ENCODE measurements around the gene NGEF. TPM values are rescaled to one million over a fixed set of nuclear protein-coding genes. Genes with fewer than 3 reads are reported as not detected.

Gene NGEF
- total RNA-seq, 1 donor from 2014 or later = 0.16 TPM

DNA sequence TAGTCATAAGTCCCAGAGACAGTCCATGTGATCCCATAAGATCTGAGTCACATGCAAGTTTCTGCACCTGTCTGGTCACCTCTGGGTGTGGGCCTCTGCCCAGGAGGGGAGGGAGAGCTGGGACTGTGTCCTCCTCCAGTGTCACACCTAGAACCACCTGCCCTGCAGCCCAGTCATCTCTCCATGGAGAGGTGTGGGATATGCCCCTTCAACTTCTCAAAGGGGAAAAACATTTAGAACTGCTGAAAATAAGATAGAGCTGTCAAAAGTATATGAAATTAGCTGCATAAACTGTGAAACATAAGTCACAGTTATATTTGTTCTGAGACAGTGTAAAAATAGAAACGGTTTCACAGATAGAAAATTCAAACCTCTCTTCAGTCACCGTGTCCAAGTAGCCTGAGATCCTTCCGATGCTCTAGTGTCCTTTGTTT, 55.4 kb downstream of the NGEF start:
- no peaks in the 10 kb centered on the region for H3K4me1 ChIP-seq
- H3K4me3 ChIP-seq = no peak overlapping the region
- H3K27ac ChIP-seq (replicated peaks) = no peak overlapping the region
- H3K27me3 ChIP-seq (ENCODE audit: low read depth) = peaks cover 52% of the 10 kb centered on the region
- no peaks in the 10 kb centered on the region for H3K36me3 ChIP-seq
- intact Hi-C loops (cut with micrococcal nuclease) = no loop called here
- H3K9me3 ChIP-seq (replicated peaks) = peaks cover 13% of the 10 kb centered on the region
- TF ChIP-seq, protein P1, sequence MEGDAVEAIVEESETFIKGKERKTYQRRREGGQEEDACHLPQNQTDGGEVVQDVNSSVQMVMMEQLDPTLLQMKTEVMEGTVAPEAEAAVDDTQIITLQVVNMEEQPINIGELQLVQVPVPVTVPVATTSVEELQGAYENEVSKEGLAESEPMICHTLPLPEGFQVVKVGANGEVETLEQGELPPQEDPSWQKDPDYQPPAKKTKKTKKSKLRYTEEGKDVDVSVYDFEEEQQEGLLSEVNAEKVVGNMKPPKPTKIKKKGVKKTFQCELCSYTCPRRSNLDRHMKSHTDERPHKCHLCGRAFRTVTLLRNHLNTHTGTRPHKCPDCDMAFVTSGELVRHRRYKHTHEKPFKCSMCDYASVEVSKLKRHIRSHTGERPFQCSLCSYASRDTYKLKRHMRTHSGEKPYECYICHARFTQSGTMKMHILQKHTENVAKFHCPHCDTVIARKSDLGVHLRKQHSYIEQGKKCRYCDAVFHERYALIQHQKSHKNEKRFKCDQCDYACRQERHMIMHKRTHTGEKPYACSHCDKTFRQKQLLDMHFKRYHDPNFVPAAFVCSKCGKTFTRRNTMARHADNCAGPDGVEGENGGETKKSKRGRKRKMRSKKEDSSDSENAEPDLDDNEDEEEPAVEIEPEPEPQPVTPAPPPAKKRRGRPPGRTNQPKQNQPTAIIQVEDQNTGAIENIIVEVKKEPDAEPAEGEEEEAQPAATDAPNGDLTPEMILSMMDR (IDR thresholded peaks at IDR 0.05; ENCODE audit: borderline replicate concordance) = no peak
- DNase-seq = no peak

DNA sequence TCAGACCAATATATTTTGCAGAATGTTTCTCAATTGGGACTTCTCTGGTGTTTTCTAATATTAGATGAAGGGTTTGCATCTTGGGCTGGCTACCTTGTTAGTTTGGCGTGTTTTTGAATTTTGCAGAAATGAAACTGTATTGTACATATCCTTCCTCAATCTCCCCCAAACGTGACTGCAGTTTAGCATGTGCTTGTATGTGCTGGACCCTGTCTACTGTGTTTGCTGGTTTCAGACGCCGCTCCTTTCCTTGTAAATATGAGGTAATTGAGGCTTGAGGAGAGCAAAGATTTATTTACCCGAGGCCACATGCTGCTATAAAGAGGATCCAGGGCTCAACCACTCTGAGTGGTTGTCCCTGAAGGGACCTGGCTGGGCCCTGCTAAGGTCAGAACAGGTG, 57.2 kb downstream of the NGEF start:
- no peak for DNase-seq
- TF ChIP-seq, protein P1 (IDR thresholded peaks at IDR 0.05; ENCODE audit: borderline replicate concordance) = no peak
- intact Hi-C loops (cut with micrococcal nuclease) = no loop called here

DNA sequence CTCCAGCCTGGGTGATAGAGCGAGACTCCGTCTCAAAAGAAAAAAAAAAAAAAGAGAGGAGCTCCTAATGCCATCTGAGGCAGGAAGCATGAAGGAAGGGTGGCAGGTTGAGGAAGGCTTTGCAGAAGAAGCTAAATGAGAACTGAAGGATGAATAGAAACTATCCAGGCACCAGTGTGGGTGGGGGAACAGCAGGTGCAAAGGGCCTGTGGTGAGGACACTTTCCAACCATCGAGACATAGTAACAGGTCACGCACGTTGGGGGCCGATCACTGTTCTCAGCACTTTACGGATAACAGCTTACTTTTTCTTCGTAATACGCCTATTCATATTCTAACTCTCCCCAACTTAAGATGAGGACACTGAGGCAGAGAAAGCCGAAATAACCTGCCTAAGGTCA, 58.4 kb downstream of the NGEF start:
- H3K4me3 ChIP-seq = no peak overlapping the region
- intact Hi-C loops (cut with micrococcal nuclease) = no loop called here
- TF ChIP-seq, protein P1 (IDR thresholded peaks at IDR 0.05; ENCODE audit: borderline replicate concordance) = no peak
- no peaks in the 10 kb centered on the region for H3K9me3 ChIP-seq (replicated peaks)
- H3K27me3 ChIP-seq (ENCODE audit: low read depth) = peaks cover 61% of the 10 kb centered on the region
- no peaks in the 10 kb centered on the region for H3K36me3 ChIP-seq
- no peak for DNase-seq
- no peak overlapping the region for H3K27ac ChIP-seq (replicated peaks)
- no peaks in the 10 kb centered on the region for H3K4me1 ChIP-seq

More for the DNA sequence above, 57.2 kb downstream of the NGEF start:
- no peak overlapping the region for H3K27ac ChIP-seq (replicated peaks)
- no peaks in the 10 kb centered on the region for H3K9me3 ChIP-seq (replicated peaks)
- peaks cover 62% of the 10 kb centered on the region for H3K27me3 ChIP-seq (ENCODE audit: low read depth)
- H3K36me3 ChIP-seq = no peaks in the 10 kb centered on the region
- H3K4me3 ChIP-seq = no peak overlapping the region
- no peaks in the 10 kb centered on the region for H3K4me1 ChIP-seq

DNA sequence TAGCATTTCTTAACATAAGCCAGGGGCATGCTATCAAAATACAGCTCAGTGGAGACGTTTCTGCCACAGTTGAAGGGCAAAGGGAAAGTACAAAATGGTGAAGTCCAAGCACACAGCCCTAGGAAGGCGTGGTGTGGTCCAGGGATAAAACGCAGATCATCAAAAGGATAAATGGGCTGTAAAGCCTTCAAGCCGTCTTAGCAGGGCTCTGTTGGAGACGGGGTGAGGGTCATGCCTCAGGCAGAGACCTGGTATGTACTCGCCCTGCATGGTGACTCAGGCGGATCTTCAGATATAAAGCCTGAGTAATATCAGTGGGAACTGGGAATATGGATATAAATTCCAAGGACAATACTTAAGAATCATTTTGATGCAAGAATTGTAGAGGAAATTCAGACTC, 61.2 kb downstream of the NGEF start:
- intact Hi-C loops (cut with micrococcal nuclease) = no loop called here

DNA sequence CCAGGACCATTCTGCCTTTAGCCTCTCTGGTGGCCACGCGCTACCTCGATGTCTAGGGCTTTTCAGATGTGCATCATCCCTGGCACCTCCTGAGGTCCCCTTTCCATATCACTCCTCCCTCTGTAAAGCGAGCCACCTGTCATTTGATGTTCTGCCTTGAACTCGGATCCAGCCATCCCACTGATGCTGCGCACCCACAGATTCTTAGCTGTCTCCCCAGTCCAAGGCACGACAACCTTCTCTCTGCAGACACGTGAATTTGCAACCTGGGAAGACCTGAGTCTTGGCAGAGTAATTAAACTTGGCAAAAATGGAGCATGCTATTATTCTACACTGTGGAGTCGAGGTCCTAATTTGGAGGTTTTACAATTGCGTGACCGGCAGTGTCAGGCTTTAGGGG, 61.9 kb downstream of the NGEF start:
- Histone ChIP-seq H3K27ac (replicated peaks) (no peak overlapping the region), H3K4me3 (no peak overlapping the region), H3K36me3 (no peaks in the 10 kb centered on the region), H3K9me3 (replicated peaks) (no peaks in the 10 kb centered on the region), H3K4me1 (no peaks in the 10 kb centered on the region), H3K27me3 (ENCODE audit: low read depth) (peaks cover 55% of the 10 kb centered on the region)
- no peak for DNase-seq
- intact Hi-C loops (cut with micrococcal nuclease) = no loop called here
- TF ChIP-seq, protein P1 (IDR thresholded peaks at IDR 0.05; ENCODE audit: borderline replicate concordance) = no peak

More for the DNA sequence above, 61.2 kb downstream of the NGEF start:
- TF ChIP-seq, protein P1 (IDR thresholded peaks at IDR 0.05; ENCODE audit: borderline replicate concordance) = no peak
- DNase-seq = no peak
- H3K9me3 ChIP-seq (replicated peaks) = no peaks in the 10 kb centered on the region
- H3K27me3 ChIP-seq (ENCODE audit: low read depth) = peaks cover 55% of the 10 kb centered on the region
- H3K36me3 ChIP-seq = no peaks in the 10 kb centered on the region
- H3K4me3 ChIP-seq = no peak overlapping the region
- no peak overlapping the region for H3K27ac ChIP-seq (replicated peaks)
- H3K4me1 ChIP-seq = no peaks in the 10 kb centered on the region

DNA sequence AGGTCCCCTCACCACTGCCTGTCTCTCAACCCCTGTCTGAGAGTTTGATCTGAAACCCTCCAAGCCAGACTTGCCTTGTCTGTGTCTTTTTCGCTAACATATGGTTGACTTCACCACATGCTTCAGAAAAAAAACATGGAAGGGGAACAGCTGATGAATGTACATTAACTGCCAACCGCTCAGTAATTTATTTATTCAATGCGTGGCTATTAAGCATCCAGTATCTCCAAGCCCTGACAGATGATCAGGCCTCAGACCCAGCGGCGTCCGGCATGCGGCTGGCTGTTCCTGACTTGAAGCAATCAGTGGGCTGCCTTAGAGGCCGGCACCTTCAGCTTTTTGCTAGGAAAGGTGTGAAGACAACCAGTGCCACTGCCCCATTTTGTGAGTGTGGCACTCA, 62.3 kb downstream of the NGEF start:
- TF ChIP-seq, protein P1 (IDR thresholded peaks at IDR 0.05; ENCODE audit: borderline replicate concordance) = no peak
- H3K4me1 ChIP-seq = no peaks in the 10 kb centered on the region
- intact Hi-C loops (cut with micrococcal nuclease) = no loop called here
- no peak overlapping the region for H3K27ac ChIP-seq (replicated peaks)
- no peaks in the 10 kb centered on the region for H3K36me3 ChIP-seq
- no peak for DNase-seq
- no peak overlapping the region for H3K4me3 ChIP-seq
- H3K27me3 ChIP-seq (ENCODE audit: low read depth) = peaks cover 55% of the 10 kb centered on the region
- no peaks in the 10 kb centered on the region for H3K9me3 ChIP-seq (replicated peaks)

All from left ventricle myocardium inferior (tissue), 1 donor.